ENCODE measurements around the gene EFCAB6. TPM values are rescaled to one million over a fixed set of nuclear protein-coding genes. Genes with fewer than 3 reads are reported as not detected.

The EFCAB6 gene
- total RNA-seq, 2 experiments from 2014 or later = 0.13 TPM; not detected in 1

DNA sequence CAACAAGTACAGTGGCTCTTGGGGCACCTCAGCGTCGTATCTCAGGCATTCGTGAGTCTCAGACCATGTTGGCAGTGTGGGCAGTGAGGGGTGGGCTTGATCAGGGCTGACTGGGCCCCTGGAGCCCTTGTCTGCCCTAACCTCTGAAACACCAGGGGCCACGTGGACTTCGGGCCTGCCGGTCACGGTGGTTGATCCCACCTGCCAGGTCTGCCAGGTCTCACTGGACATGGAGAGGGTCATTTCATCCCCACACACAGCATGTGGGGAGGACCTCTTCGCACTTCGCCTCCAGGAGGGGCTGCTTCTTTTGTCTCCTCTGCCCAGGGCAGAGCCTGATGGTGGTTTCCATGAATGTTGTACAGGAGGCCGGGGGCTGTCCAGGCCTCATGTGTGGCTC is 323.2 kb downstream of the EFCAB6 start:
- Histone ChIP-seq H3K4me1 (ENCODE audit: insufficient read depth, low read length, poor library complexity, severe bottlenecking) (no peaks in the 10 kb centered on the region), H3K4me2 (ENCODE audit: low read length) (no peak overlapping the region), H3K36me3 (ENCODE audit: insufficient read depth, low read length) (no peaks in the 10 kb centered on the region), H3K79me2 (ENCODE audit: insufficient read depth, low read depth, low read length) (no peaks in the 10 kb centered on the region), H3K4me3 (ENCODE audit: low read depth, low read length, poor library complexity, severe bottlenecking) (no peak overlapping the region), H3K9me2 (ENCODE audit: insufficient read depth, low read length) (no peaks in the 10 kb centered on the region), H4K20me1 (ENCODE audit: insufficient read depth, low read length) (no peaks in the 10 kb centered on the region), H3K9me3 (ENCODE audit: low read length) (no peaks in the 10 kb centered on the region), H3K27ac (ENCODE audit: low read depth, low read length, poor library complexity, severe bottlenecking) (no peak overlapping the region), H2AFZ (ENCODE audit: low read length) (no peak overlapping the region)
- CTCF ChIA-PET (ENCODE audit: unreplicated experiment) = no interaction called here
- intact Hi-C loops (cut with micrococcal nuclease; ENCODE audit: unreplicated experiment) = no loop called here
- TF ChIP-seq EZH2phosphoT487 (IDR thresholded peaks at IDR 0.05; ENCODE audit: borderline replicate concordance, low read depth, low read length) = no peak
- TF ChIP-seq, protein P1, sequence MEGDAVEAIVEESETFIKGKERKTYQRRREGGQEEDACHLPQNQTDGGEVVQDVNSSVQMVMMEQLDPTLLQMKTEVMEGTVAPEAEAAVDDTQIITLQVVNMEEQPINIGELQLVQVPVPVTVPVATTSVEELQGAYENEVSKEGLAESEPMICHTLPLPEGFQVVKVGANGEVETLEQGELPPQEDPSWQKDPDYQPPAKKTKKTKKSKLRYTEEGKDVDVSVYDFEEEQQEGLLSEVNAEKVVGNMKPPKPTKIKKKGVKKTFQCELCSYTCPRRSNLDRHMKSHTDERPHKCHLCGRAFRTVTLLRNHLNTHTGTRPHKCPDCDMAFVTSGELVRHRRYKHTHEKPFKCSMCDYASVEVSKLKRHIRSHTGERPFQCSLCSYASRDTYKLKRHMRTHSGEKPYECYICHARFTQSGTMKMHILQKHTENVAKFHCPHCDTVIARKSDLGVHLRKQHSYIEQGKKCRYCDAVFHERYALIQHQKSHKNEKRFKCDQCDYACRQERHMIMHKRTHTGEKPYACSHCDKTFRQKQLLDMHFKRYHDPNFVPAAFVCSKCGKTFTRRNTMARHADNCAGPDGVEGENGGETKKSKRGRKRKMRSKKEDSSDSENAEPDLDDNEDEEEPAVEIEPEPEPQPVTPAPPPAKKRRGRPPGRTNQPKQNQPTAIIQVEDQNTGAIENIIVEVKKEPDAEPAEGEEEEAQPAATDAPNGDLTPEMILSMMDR (conservative IDR thresholded peaks at IDR 0.05; ENCODE audit: low read length) = no peak
- DNase-seq (ENCODE audit: low spot score) = no peak
- BruUV-seq (replicated peaks) = no TSS peak
- POLR2A ChIA-PET = no interaction called here

DNA sequence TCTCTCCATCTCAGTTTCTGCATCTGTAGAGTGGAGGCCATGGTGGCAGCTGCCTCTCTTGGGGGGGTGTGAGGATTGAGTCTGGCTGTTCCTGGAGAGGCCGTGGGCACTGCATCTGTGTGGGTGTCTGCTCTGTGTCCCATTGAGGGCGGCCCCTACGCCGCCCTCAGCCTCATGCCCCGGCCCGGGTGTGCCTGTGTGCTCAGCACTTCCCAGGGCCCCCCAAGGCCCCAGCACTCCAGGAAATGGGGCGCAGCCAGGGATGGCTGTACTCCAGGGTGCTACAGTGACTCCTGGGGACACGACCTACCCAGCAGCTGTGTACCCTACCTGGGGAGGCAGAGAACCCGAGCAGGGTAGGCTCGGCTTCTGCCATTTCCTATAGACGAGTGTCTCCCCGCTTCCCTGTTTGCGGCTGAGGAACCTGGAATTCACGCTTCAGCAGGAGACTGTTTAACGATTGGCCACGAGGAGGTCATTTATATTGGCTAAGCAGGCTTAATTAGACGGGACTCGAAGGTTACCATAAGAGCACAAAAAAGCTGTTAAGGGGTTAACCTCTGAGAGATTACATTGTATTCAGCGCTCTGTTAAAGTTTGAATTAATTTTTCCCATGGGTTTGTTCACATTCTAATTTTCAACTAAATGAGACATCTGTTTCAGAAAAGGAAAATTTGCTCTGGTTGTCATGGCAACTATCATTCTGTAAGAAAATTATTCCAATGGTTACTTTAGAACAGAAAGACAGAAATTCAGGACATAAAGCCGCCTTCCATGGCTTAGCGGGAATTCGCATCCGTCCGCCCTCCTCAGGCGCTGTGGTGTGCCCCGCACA is 323.9 kb downstream of the EFCAB6 start:
- POLR2A ChIA-PET = no interaction called here
- Histone ChIP-seq H3K9me3 (ENCODE audit: low read length) (no peaks in the 10 kb centered on the region), H3K36me3 (ENCODE audit: insufficient read depth, low read length) (no peaks in the 10 kb centered on the region), H3K4me1 (ENCODE audit: insufficient read depth, low read length, poor library complexity, severe bottlenecking) (no peaks in the 10 kb centered on the region), H3K27ac (ENCODE audit: low read depth, low read length, poor library complexity, severe bottlenecking) (no peak overlapping the region), H2AFZ (ENCODE audit: low read length) (no peak overlapping the region), H3K4me2 (ENCODE audit: low read length) (no peak overlapping the region), H3K79me2 (ENCODE audit: insufficient read depth, low read depth, low read length) (no peaks in the 10 kb centered on the region), H4K20me1 (ENCODE audit: insufficient read depth, low read length) (no peaks in the 10 kb centered on the region), H3K9me2 (ENCODE audit: insufficient read depth, low read length) (no peaks in the 10 kb centered on the region), H3K4me3 (ENCODE audit: low read depth, low read length, poor library complexity, severe bottlenecking) (no peak overlapping the region)
- CTCF ChIA-PET (ENCODE audit: unreplicated experiment) = no interaction called here
- TF ChIP-seq EZH2phosphoT487 (IDR thresholded peaks at IDR 0.05; ENCODE audit: borderline replicate concordance, low read depth, low read length) = no peak
- TF ChIP-seq, protein P1 (conservative IDR thresholded peaks at IDR 0.05; ENCODE audit: low read length) = no peak
- no TSS peak for BruUV-seq (replicated peaks)
- no peak for DNase-seq (ENCODE audit: low spot score)
- intact Hi-C loops (cut with micrococcal nuclease; ENCODE audit: unreplicated experiment) = no loop called here

DNA sequence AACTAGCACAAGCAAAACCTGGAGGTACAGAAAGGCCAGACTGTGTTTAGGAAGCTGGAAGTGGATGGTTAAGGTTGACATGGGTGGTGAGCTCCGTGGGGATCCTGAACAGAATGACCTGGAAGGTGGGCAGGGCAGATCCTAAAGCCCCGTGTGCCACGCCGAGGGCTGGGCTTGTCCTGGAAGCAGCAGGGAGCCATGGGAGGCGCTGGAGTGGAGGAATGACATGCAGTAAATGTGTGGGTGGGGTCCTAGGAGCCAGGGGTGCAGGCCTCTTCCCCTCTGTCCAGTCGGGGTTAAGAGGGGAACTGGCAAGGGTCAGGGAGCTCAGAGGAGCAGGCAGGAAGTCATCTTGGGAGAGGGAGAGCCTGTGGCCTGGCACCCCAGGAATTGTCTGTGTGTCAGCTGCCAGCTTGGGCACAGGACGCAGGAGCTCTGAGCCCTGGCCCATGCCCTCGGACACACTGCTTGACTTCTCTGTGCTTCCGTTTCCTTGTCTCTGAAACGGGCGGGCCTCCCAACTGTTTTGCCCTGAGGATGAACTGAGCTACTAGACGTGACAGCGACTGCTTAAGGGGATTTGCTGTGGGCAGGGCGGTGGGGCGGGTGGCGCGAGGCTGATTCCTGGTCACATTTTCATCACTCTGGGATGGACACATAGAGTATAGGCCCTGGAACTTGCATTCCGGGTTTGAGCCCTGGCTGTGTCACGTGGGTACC is 324.6 kb downstream of the EFCAB6 start:
- H3K9me2 ChIP-seq (ENCODE audit: insufficient read depth, low read length) = no peaks in the 10 kb centered on the region
- H3K4me1 ChIP-seq (ENCODE audit: insufficient read depth, low read length, poor library complexity, severe bottlenecking) = no peaks in the 10 kb centered on the region
- intact Hi-C loops (cut with micrococcal nuclease; ENCODE audit: unreplicated experiment) = no loop called here
- H3K4me3 ChIP-seq (ENCODE audit: low read depth, low read length, poor library complexity, severe bottlenecking) = no peak overlapping the region
- H4K20me1 ChIP-seq (ENCODE audit: insufficient read depth, low read length) = no peaks in the 10 kb centered on the region
- DNase-seq (ENCODE audit: low spot score) = no peak
- H3K4me2 ChIP-seq (ENCODE audit: low read length) = no peak overlapping the region
- no peaks in the 10 kb centered on the region for H3K36me3 ChIP-seq (ENCODE audit: insufficient read depth, low read length)
- H3K79me2 ChIP-seq (ENCODE audit: insufficient read depth, low read depth, low read length) = no peaks in the 10 kb centered on the region
- no peaks in the 10 kb centered on the region for H3K9me3 ChIP-seq (ENCODE audit: low read length)
- POLR2A ChIA-PET = no interaction called here
- H2AFZ ChIP-seq (ENCODE audit: low read length) = no peak overlapping the region
- CTCF ChIA-PET (ENCODE audit: unreplicated experiment) = no interaction called here
- TF ChIP-seq, protein P1 (conservative IDR thresholded peaks at IDR 0.05; ENCODE audit: low read length) = no peak
- TF ChIP-seq EZH2phosphoT487 (IDR thresholded peaks at IDR 0.05; ENCODE audit: borderline replicate concordance, low read depth, low read length) = no peak
- no peak overlapping the region for H3K27ac ChIP-seq (ENCODE audit: low read depth, low read length, poor library complexity, severe bottlenecking)
- BruUV-seq (replicated peaks) = no TSS peak
